Smooth muscle cell (in vitro differentiated cells): ENCODE measurements around the gene POP7. TPM values are rescaled to one million over a fixed set of nuclear protein-coding genes. Genes with fewer than 3 reads are reported as not detected.

ENCODE experiments used
- DNase-seq: peaks from one replicate; lab custom pipeline; 2025; ENCODE audit not compliant: unreplicated experiment; lab: John Stamatoyannopoulos, UW
- H2AFZ ChIP-seq: fragments of 200-600 bp; sonication (generic); 2 replicates; pipeline ENCODE4 v1.6.0; 2016; ENCODE audit warnings: antibody characterized with exemption, low read depth, mild to moderate bottlenecking
- H3F3A ChIP-seq: fragments of 200-600 bp; sonication (generic); 2 replicates; pipeline ENCODE4 v1.6.0; 2017; ENCODE audit warnings: antibody characterized with exemption, low read depth
- H3K27ac ChIP-seq: fragments of 200-600 bp; sonication (generic); 2 replicates; pipeline ENCODE4 v1.5.1; 2016; ENCODE audit warnings: low read depth, mild to moderate bottlenecking
- H3K27me3 ChIP-seq: fragments of 200-600 bp; sonication (generic); 2 replicates; pipeline ENCODE4 v1.6.1; 2016; ENCODE audit warnings: low read depth, mild to moderate bottlenecking
- H3K36me3 ChIP-seq: fragments of 200-600 bp; sonication (generic); 2 replicates; pipeline ENCODE4 v1.5.1; 2016; ENCODE audit warnings: low read depth
- H3K4me1 ChIP-seq: fragments of 200-600 bp; sonication (generic); 2 replicates; pipeline ENCODE4 v1.5.1; 2016; ENCODE audit warnings: low read depth
- H3K4me2 ChIP-seq: fragments of 200-600 bp; sonication (generic); 2 replicates; pipeline ENCODE4 v1.6.0; 2016; ENCODE audit warnings: mild to moderate bottlenecking
- H3K4me3 ChIP-seq: fragments of 200-600 bp; sonication (generic); 2 replicates; pipeline ENCODE4 v1.5.1; 2016; ENCODE audit warnings: mild to moderate bottlenecking
- H3K79me2 ChIP-seq: fragments of 200-600 bp; sonication (generic); 2 replicates; pipeline ENCODE4 v1.6.0; 2016; ENCODE audit warnings: low read depth, mild to moderate bottlenecking
- H3K9ac ChIP-seq: fragments of 200-600 bp; sonication (generic); 2 replicates; pipeline ENCODE4 v1.6.0; 2016; ENCODE audit warnings: low read depth
- H3K9me3 ChIP-seq: fragments of 200-600 bp; sonication (generic); replicated peaks from 2 replicates; pipeline ENCODE4 v1.5.1; 2016; ENCODE audit warnings: low read depth
- H4K20me1 ChIP-seq: fragments of 200-600 bp; sonication (generic); 2 replicates; pipeline ENCODE4 v1.6.0; 2016; ENCODE audit warnings: low read depth
- CTCF ChIP-seq: fragments of 200-600 bp; sonication (generic); IDR thresholded peaks from 2 replicates; pipeline ENCODE4 v1.5.1; 2017; ENCODE audit warnings: borderline replicate concordance, mild to moderate bottlenecking, antibody characterized with exemption; ENCODE audit not compliant: insufficient read depth, poor library complexity, severe bottlenecking
- WGBS: methylation state at CpG from one replicate; pipeline ENCODE4 v1.1.7; 2016; ENCODE audit warnings: low lambda C conversion rate; 5-methylcytosine and 5-hydroxymethylcytosine counted together
- polyA plus RNA-seq: library from polyadenylated mRNA; unstranded; fragments of >200 nt; fragmentation: Nextera tagmentation; extraction: Ambion mirVana; gene quantifications from 2 replicates; pipeline ENCODE4 v1.2.1, GENCODE V29; 2016
- total RNA-seq: library from RNA; depleted of rRNA; stranded (reverse); fragments of >200 nt; gene quantifications from 2 replicates; pipeline ENCODE4 v1.2.3, GENCODE V29; 2014

POP7 gene
- total and polyA plus RNA-seq, 2 experiments from 2014 or later = 19.5 to 58.7 TPM

GRCh38 chr7:100683659-100684533, 22.0 kb upstream of the POP7 start:
- no peak overlapping the region for H2AFZ ChIP-seq
- H3K4me3 ChIP-seq = no peak overlapping the region
- no peak overlapping the region for H3K27ac ChIP-seq
- no peaks in the 10 kb centered on the region for H3K36me3 ChIP-seq
- no peaks in the 10 kb centered on the region for H3K4me1 ChIP-seq
- H4K20me1 ChIP-seq = peaks cover 60% of the 10 kb centered on the region
- no peak overlapping the region for H3K4me2 ChIP-seq
- no peak for DNase-seq
- H3K79me2 ChIP-seq = peaks cover 10% of the 10 kb centered on the region
- WGBS = 97% methylated on average over 35 of the region's 37 CpGs
- no peaks in the 10 kb centered on the region for H3F3A ChIP-seq
- H3K9ac ChIP-seq = no peak overlapping the region
- no peaks in the 10 kb centered on the region for H3K27me3 ChIP-seq
- H3K9me3 ChIP-seq = no peaks in the 10 kb centered on the region
- no peak for TF ChIP-seq CTCF

- Histone ChIP-seq H2AFZ (no peak overlapping the region), H4K20me1 (peaks cover 60% of the 10 kb centered on the region), H3K9me3 (no peaks in the 10 kb centered on the region), H3K27me3 (no peaks in the 10 kb centered on the region), H3K4me1 (no peaks in the 10 kb centered on the region), H3K36me3 (no peaks in the 10 kb centered on the region), H3K4me3 (no peak overlapping the region), H3K79me2 (peaks cover 17% of the 10 kb centered on the region), H3F3A (no peaks in the 10 kb centered on the region), H3K9ac (no peak overlapping the region), H3K27ac (no peak overlapping the region), H3K4me2 (no peak overlapping the region)
- TF ChIP-seq CTCF = no peak
- 99% methylated on average over 15 of the region's 16 CpGs for WGBS
- DNase-seq = no peak
These were observed 21.3 kb upstream of the POP7 start for GRCh38 chr7:100684534-100685042.

- H3K27ac ChIP-seq = no peak overlapping the region
- H3K4me2 ChIP-seq = no peak overlapping the region
- H4K20me1 ChIP-seq = peaks cover 61% of the 10 kb centered on the region
- H3K27me3 ChIP-seq = no peaks in the 10 kb centered on the region
- H3K79me2 ChIP-seq = peaks cover 22% of the 10 kb centered on the region
- WGBS = 93% methylated on average over 17 of the region's 18 CpGs
- no peak for TF ChIP-seq CTCF
- no peak overlapping the region for H2AFZ ChIP-seq
- no peaks in the 10 kb centered on the region for H3K9me3 ChIP-seq
- no peak overlapping the region for H3K9ac ChIP-seq
- no peak overlapping the region for H3K4me3 ChIP-seq
- DNase-seq = no peak
- no peaks in the 10 kb centered on the region for H3K4me1 ChIP-seq
- no peaks in the 10 kb centered on the region for H3F3A ChIP-seq
- no peaks in the 10 kb centered on the region for H3K36me3 ChIP-seq
These were observed 20.8 kb upstream of the POP7 start for GRCh38 chr7:100685049-100685605.
